Osteocyte (in vitro differentiated cells): Measurements from ENCODE around the gene HNRNPF. TPM values are rescaled to one million over a fixed set of nuclear protein-coding genes. Genes with fewer than 3 reads are reported as not detected.

Experiments
- DNase-seq: peaks from one replicate; pipeline ENCODE4 v3.0.0; 2021; ENCODE audit warnings: mixed read lengths; ENCODE audit not compliant: unreplicated experiment; ENCODE audit errors: extremely low spot score
- H3K27ac Mint-ChIP-seq: one replicate; pipeline ENCODE4 v1.8.0; 2021; ENCODE audit warnings: mild to moderate bottlenecking, mixed read lengths; ENCODE audit not compliant: unreplicated experiment
- H3K27me3 Mint-ChIP-seq: one replicate; pipeline ENCODE4 v1.8.0; 2021; ENCODE audit warnings: mixed read lengths; ENCODE audit not compliant: unreplicated experiment
- H3K36me3 Mint-ChIP-seq: one replicate; pipeline ENCODE4 v1.8.0; 2021; ENCODE audit warnings: mixed read lengths; ENCODE audit not compliant: unreplicated experiment
- H3K4me1 Mint-ChIP-seq: one replicate; pipeline ENCODE4 v1.8.0; 2021; ENCODE audit warnings: mixed read lengths; ENCODE audit not compliant: unreplicated experiment
- H3K4me3 Mint-ChIP-seq: one replicate; pipeline ENCODE4 v1.8.0; 2021; ENCODE audit warnings: mild to moderate bottlenecking, moderate library complexity, mixed read lengths; ENCODE audit not compliant: unreplicated experiment
- H3K9me3 Mint-ChIP-seq: one replicate; pipeline ENCODE4 v1.8.0; 2021; ENCODE audit warnings: mixed read lengths; ENCODE audit not compliant: unreplicated experiment
- CTCF ChIP-seq: fragments of 200-600 bp; sonication (generic); IDR thresholded peaks from 2 replicates; pipeline ENCODE4 v1.5.0; 2021; ENCODE audit warnings: antibody characterized with exemption, mild to moderate bottlenecking, moderate library complexity
- total RNA-seq: library from RNA; stranded (reverse); gene quantifications from 2 replicates; pipeline ENCODE4 v1.2.1, GENCODE V29; 2021

HNRNPF gene
- total RNA-seq, 1 donor from 2014 or later, result 189 TPM

GRCh38 chr10:43347997-43348396 is 61.0 kb downstream of the HNRNPF start:
- no peak for DNase-seq

GRCh38 chr10:43344051-43344450 is 64.9 kb downstream of the HNRNPF start:
- H3K27me3 Mint-ChIP-seq, result peaks cover 19% of the 10 kb centered on the region
- no peaks in the 10 kb centered on the region for H3K9me3 Mint-ChIP-seq
- peaks cover 7% of the 10 kb centered on the region for H3K4me1 Mint-ChIP-seq
- no peak overlapping the region for H3K4me3 Mint-ChIP-seq
- H3K27ac Mint-ChIP-seq, result no peak overlapping the region
- DNase-seq, result no peak
- H3K36me3 Mint-ChIP-seq, result no peaks in the 10 kb centered on the region
- no peak for TF ChIP-seq CTCF

More at GRCh38 chr10:43347997-43348396, 61.0 kb downstream of the HNRNPF start:
- Mint-ChIP-seq H3K36me3 (no peaks in the 10 kb centered on the region), H3K27ac (no peak overlapping the region), H3K27me3 (no peaks in the 10 kb centered on the region), H3K4me1 (peaks cover 7% of the 10 kb centered on the region), H3K9me3 (no peaks in the 10 kb centered on the region), H3K4me3 (no peak overlapping the region)
- no peak for TF ChIP-seq CTCF

GRCh38 chr10:43343126-43343525 is 65.9 kb downstream of the HNRNPF start:
- peaks cover under 1% of the 10 kb centered on the region for H3K4me1 Mint-ChIP-seq
- DNase-seq, result no peak
- TF ChIP-seq CTCF, result no peak
- H3K36me3 Mint-ChIP-seq, result no peaks in the 10 kb centered on the region
- H3K4me3 Mint-ChIP-seq, result no peak overlapping the region
- H3K27ac Mint-ChIP-seq, result no peak overlapping the region
- H3K9me3 Mint-ChIP-seq, result no peaks in the 10 kb centered on the region
- H3K27me3 Mint-ChIP-seq, result peaks cover 24% of the 10 kb centered on the region

GRCh38 chr10:43342279-43343125 is 66.5 kb downstream of the HNRNPF start:
- TF ChIP-seq CTCF, result no peak
- H3K9me3 Mint-ChIP-seq, result no peaks in the 10 kb centered on the region

GRCh38 chr10:43341450-43341849 is 67.5 kb downstream of the HNRNPF start:
- DNase-seq, result no peak
- H3K36me3 Mint-ChIP-seq, result no peaks in the 10 kb centered on the region
- peaks cover 26% of the 10 kb centered on the region for H3K27me3 Mint-ChIP-seq
- H3K27ac Mint-ChIP-seq, result no peak overlapping the region
- peaks cover 2% of the 10 kb centered on the region for H3K4me1 Mint-ChIP-seq
- H3K9me3 Mint-ChIP-seq, result no peaks in the 10 kb centered on the region
- TF ChIP-seq CTCF, result no peak
- no peak overlapping the region for H3K4me3 Mint-ChIP-seq

More at GRCh38 chr10:43342279-43343125, 66.5 kb downstream of the HNRNPF start:
- Mint-ChIP-seq H3K27me3 (peaks cover 26% of the 10 kb centered on the region), H3K4me3 (no peak overlapping the region), H3K36me3 (no peaks in the 10 kb centered on the region), H3K27ac (no peak overlapping the region), H3K4me1 (no peaks in the 10 kb centered on the region)
- DNase-seq, result no peak
